Activated naive CD4-positive, alpha-beta T cell treated with anti-CD3 and anti-CD28 coated beads, Interleukin-2, amount 50 U/mL, for 24 hours (primary cell): ENCODE data around the gene KLF5.
"Not testable (repeated sequence)": the region's sequence is repeated elsewhere in the genome, so short reads cannot be mapped to it uniquely, and the experiment has no call there.

ENCODE experiments used
- H3K27ac Mint-ChIP-seq: one replicate; pipeline ENCODE4 v1.8.0; 2021; ENCODE audit warnings: mild to moderate bottlenecking, mixed read lengths
- H3K27me3 Mint-ChIP-seq: one replicate; pipeline ENCODE4 v1.8.0; 2021; ENCODE audit warnings: mixed read lengths
- H3K36me3 Mint-ChIP-seq: one replicate; pipeline ENCODE4 v1.8.0; 2021; ENCODE audit warnings: mixed read lengths
- H3K4me1 Mint-ChIP-seq: one replicate; pipeline ENCODE4 v1.8.0; 2021; ENCODE audit warnings: mixed read lengths
- H3K4me3 Mint-ChIP-seq: one replicate; pipeline ENCODE4 v1.8.0; 2021; ENCODE audit warnings: mild to moderate bottlenecking, mixed read lengths
- H3K9me3 Mint-ChIP-seq: one replicate; pipeline ENCODE4 v1.8.0; 2021; ENCODE audit warnings: mixed read lengths

Gene KLF5

DNA sequence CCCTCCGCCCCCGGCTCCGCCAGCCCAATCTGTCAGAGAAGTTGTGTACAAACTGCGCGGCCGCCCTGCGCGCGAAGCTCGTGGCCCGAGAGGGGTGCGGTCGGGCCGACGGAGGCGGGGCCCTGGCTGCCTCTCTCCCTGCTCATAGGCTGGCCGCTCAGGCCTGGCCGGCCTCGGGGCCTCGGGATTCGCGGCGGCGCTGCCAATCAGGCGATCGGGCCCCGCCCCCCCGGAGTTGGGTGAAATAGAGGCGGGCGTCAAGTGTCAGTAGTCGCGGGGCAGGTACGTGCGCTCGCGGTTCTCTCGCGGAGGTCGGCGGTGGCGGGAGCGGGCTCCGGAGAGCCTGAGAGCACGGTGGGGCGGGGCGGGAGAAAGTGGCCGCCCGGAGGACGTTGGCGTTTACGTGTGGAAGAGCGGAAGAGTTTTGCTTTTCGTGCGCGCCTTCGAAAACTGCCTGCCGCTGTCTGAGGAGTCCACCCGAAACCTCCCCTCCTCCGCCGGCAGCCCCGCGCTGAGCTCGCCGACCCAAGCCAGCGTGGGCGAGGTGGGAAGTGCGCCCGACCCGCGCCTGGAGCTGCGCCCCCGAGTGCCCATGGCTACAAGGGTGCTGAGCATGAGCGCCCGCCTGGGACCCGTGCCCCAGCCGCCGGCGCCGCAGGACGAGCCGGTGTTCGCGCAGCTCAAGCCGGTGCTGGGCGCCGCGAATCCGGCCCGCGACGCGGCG is at the start of gene KLF5:
KLF5 (plus strand) TSS at position 270 of the 724 bp plus-strand sequence; CDS start at position 593, 323 bp downstream.
- peaks cover 21% of the 10 kb centered on the region for H3K4me1 Mint-ChIP-seq
- H3K36me3 Mint-ChIP-seq = peaks cover 2% of the 10 kb centered on the region
- no peaks in the 10 kb centered on the region for H3K9me3 Mint-ChIP-seq
- peak within 1 kb of the TSS; percentile 86 for H3K4me3 Mint-ChIP-seq
- peaks cover 14% of the 10 kb centered on the region for H3K27me3 Mint-ChIP-seq
- H3K27ac Mint-ChIP-seq = peak within 1 kb of the TSS; percentile 83

DNA sequence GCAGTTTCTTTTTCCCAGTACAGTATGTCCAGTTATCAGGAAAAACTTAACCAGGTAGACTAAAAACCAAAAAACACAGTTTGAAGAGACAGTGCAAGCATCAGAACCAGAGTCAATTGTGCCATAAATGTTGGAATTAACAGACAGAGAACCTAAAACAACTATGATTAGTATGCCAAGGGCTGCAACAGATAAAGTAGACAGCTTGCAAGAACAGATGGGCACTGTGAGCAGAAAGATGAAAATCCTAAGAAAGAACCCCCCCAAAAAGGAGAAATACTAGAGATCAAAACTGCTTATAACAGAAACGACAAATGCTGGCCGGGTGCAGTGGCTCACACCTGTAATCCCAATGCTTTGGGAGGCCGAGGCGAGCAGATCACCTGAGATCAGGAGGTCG is 47.1 kb upstream of the KLF5 start:
- no peaks in the 10 kb centered on the region for H3K4me1 Mint-ChIP-seq
- no peak overlapping the region for H3K4me3 Mint-ChIP-seq
- H3K9me3 Mint-ChIP-seq = no peaks in the 10 kb centered on the region
- H3K27ac Mint-ChIP-seq = no peak overlapping the region
- no peaks in the 10 kb centered on the region for H3K27me3 Mint-ChIP-seq
- H3K36me3 Mint-ChIP-seq = peaks cover 24% of the 10 kb centered on the region

DNA sequence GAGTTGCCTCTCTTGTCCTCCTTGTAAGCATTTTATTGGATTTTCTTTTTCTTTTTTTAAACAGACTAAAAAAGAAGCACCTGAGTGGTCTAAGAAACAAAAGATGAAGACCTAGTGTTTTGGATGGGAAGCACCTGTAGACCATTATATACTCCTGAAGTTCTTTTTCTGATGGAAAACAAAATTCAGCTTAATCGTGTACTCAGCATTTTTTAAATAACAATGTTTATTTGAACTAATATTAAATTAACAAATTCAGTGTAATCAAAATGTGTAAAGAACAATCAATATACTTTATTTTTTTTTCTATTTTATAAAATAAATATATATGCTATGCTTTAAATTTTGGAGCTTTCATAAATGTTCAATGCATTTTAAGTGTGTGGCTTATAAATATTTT is 43.0 kb upstream of the KLF5 start:
- no peak overlapping the region for H3K27ac Mint-ChIP-seq
- no peak overlapping the region for H3K4me3 Mint-ChIP-seq
- no peaks in the 10 kb centered on the region for H3K9me3 Mint-ChIP-seq
- H3K27me3 Mint-ChIP-seq = no peaks in the 10 kb centered on the region
- no peaks in the 10 kb centered on the region for H3K4me1 Mint-ChIP-seq
- H3K36me3 Mint-ChIP-seq = peaks cover 26% of the 10 kb centered on the region

DNA sequence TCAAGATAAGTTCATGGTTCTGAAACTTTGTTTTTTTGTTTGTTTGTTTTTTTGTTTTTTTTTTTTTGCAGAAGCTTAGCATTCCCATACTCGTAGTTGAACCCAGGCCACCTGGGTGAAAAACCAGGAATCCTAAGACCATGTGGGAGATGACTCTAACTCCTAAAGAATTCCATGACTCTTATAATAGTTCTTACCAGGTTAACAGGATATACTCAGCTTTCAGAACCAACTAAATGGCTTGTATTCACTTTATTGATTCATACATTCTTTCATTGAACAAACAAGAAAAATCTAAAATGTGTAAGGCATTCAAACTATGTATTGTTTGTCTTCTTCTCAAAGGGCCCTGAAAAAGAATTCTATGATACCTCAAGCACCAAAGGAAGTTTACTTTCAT is 40.5 kb upstream of the KLF5 start:
- Mint-ChIP-seq H3K9me3 (no peaks in the 10 kb centered on the region), H3K4me1 (no peaks in the 10 kb centered on the region), H3K4me3 (no peak overlapping the region), H3K27ac (no peak overlapping the region), H3K27me3 (no peaks in the 10 kb centered on the region), H3K36me3 (peaks cover 16% of the 10 kb centered on the region)

DNA sequence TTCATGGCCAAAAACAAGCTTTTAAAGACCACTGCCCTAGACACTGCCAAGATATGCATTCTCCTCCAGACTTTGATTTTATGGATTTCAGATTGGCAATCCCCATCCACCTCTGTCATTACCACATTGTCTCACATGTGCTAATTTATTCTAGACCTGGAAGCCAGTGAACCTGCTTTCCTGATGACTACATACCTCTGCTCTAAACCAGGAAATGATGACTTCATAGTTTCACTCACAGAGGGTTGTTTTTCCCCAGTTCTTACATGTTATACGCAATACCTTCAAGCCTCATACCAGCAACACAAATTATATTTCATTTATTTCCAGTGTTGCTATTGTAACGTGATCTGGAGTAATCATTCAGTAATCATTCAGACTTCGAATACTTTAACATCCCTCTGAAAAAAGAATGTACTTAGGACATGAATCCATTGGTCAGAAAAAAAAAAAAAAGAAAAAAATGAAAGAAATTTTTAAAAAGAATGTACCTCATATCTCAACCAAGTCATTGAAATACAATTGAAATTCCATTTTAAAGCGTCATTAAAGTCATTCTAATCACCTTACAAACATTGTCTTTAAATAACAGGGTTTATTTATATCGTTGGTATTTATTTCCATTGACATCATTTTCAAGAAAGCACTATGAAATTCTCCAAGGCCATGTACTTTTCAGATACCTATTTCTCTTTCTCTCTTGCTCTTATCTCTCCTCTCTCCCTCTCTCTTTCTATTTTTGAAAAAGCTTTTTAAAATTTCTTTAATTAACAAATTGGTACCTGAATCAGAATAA is 33.4 kb upstream of the KLF5 start:
- no peak overlapping the region for H3K27ac Mint-ChIP-seq
- H3K27me3 Mint-ChIP-seq = no peaks in the 10 kb centered on the region
- H3K36me3 Mint-ChIP-seq = peaks cover 4% of the 10 kb centered on the region
- H3K4me1 Mint-ChIP-seq = peaks cover 5% of the 10 kb centered on the region
- no peaks in the 10 kb centered on the region for H3K9me3 Mint-ChIP-seq
- no peak overlapping the region for H3K4me3 Mint-ChIP-seq

- Mint-ChIP-seq H3K27ac (no peak overlapping the region), H3K4me1 (no peaks in the 10 kb centered on the region), H3K9me3 (no peaks in the 10 kb centered on the region), H3K36me3 (no peaks in the 10 kb centered on the region), H3K27me3 (no peaks in the 10 kb centered on the region), H3K4me3 (no peak overlapping the region)
These were observed 23.9 kb upstream of the KLF5 start for GRCh38 chr13:73034901-73035300.

DNA sequence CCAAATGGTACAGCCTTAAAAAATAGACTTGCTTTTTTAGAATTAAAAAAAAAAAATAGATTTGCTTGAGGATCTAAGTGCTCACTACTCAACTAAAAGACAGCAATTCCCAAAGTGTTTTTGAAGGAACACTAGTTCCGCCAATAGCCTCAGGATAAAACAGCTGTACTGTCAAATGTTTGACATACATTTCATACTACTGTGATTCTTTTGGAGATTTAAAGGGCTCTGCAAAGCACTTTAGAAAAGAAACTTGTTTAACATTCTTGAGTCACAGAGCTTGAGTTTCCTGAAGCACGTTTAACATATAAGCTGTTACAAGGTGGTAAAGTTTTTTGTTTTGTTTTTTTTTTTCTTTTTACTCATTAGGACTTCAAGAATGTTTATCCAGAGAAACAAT is 23.1 kb upstream of the KLF5 start:
- Mint-ChIP-seq H3K27ac (no peak overlapping the region), H3K4me3 (no peak overlapping the region), H3K27me3 (no peaks in the 10 kb centered on the region), H3K9me3 (no peaks in the 10 kb centered on the region), H3K4me1 (no peaks in the 10 kb centered on the region), H3K36me3 (no peaks in the 10 kb centered on the region)

GRCh38 chr13:73036566-73036965 is 22.2 kb upstream of the KLF5 start:
- Mint-ChIP-seq H3K36me3 (no peaks in the 10 kb centered on the region), H3K4me3 (no peak overlapping the region), H3K27me3 (no peaks in the 10 kb centered on the region), H3K4me1 (no peaks in the 10 kb centered on the region), H3K27ac (no peak overlapping the region), H3K9me3 (no peaks in the 10 kb centered on the region)

DNA sequence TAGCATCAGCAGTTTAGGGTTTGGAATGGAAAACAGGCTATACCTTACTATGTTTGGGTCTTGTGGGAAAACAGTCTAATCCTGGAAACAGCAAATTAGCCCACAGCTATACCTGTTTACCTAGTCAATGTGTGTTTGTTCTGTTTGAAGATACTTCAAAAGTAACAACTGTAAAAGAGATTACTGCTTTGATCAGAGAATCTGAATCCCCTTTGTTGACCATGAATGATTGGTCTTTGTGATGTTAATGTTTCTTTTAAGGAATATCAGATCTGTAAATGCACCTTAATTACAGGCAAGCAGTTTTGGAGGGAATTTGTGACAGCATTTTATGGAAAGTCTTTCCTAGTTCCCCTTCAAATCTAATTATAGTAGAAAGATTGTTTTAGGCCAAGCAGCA is 20.7 kb upstream of the KLF5 start:
- no peaks in the 10 kb centered on the region for H3K27me3 Mint-ChIP-seq
- H3K4me1 Mint-ChIP-seq = no peaks in the 10 kb centered on the region
- no peaks in the 10 kb centered on the region for H3K9me3 Mint-ChIP-seq
- no peak overlapping the region for H3K4me3 Mint-ChIP-seq
- no peak overlapping the region for H3K27ac Mint-ChIP-seq
- H3K36me3 Mint-ChIP-seq = no peaks in the 10 kb centered on the region

DNA sequence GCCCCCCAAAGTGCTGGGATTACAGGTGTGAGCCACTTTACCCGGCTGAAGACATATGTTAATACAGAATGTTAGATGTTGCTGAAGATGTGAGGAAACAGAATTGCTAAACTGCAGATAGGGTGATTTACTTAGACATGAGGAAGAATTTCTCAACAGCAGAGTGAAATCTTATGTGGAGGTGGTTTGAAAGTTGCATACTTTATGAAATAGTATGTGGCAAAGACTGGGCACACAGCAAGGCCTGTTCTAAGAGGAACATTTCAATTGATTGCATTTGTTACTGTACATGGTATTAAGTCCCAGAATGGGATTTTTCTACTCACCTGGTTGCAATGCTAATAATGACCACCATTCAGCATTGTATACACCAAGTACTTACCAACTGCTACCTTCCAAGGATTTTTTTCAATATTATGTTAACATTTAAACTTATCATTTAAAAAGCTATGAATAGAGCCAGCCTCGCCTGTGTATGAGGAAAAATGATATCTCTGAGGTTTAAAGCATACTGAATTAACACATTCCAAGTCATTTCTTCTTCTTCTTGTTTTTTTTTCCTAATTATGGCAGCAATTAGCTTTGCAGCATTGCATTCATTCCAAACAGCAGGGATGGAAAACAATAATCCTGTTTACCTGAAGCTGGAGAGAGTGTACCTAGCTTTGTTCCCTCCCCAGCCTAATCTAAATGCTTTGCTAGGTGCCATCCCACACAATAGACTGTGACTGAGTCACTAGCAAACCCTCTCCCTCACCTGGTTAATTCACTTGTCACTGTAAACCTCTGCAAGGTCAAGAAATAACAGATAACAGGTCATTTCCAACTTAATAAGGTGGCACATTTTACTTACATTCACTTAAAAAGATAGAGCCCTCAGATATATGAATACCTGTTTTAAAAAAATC is 19.4 kb upstream of the KLF5 start:
- Mint-ChIP-seq H3K4me1 (no peaks in the 10 kb centered on the region), H3K27ac (no peak overlapping the region), H3K36me3 (no peaks in the 10 kb centered on the region), H3K9me3 (no peaks in the 10 kb centered on the region), H3K4me3 (no peak overlapping the region), H3K27me3 (no peaks in the 10 kb centered on the region)

DNA sequence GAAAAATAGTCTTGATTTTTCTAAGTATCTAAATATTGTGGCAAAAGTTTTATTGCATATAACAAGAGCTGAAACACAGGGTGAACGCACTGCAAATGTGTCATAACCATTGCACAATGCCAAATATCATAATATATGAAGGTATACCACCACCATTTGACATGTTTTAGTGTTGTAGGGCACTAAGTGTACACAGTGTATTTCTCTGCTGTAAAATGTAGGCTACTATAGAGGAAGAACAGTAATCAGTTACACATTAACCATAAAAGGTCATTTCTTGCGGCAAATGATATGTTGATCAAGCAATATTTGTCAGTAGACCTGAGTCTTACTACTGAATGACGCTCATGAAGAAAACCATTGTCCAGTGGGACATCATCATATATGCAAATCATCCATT is 18.3 kb upstream of the KLF5 start:
- no peaks in the 10 kb centered on the region for H3K27me3 Mint-ChIP-seq
- H3K36me3 Mint-ChIP-seq = peaks cover 2% of the 10 kb centered on the region
- H3K27ac Mint-ChIP-seq = no peak overlapping the region
- no peak overlapping the region for H3K4me3 Mint-ChIP-seq
- no peaks in the 10 kb centered on the region for H3K4me1 Mint-ChIP-seq
- H3K9me3 Mint-ChIP-seq = no peaks in the 10 kb centered on the region

DNA sequence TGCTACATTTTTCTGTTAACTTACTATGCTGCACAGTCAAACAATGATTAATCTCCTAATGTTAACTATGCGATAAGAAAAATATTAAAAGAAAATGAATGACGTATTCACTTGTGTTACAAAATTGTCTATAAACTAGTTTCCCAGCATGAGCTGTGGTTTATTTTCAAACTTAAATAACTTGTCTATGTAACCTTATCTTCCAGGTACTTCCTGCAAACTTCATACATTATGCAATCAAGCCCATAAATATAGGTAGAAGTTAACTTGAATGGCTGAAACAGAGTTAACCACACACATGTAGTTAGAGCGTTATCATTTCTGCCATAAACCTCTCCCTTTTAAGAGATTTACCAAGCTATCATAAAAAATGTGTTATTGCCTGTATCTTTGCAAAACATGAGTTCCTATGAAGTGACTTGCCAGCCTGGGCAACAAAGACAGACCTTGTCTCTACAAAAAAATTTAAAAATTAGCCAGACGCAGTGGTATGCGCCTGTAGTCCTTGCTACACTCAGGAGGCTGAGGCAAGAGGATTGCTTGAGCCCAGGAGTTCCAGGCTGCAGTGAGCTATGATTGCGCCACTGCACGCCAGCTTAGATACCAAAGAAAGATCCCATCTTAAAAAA is 17.7 kb upstream of the KLF5 start:
- Mint-ChIP-seq H3K27ac (no peak overlapping the region), H3K9me3 (no peaks in the 10 kb centered on the region), H3K36me3 (peaks cover 2% of the 10 kb centered on the region), H3K4me1 (no peaks in the 10 kb centered on the region), H3K4me3 (no peak overlapping the region), H3K27me3 (no peaks in the 10 kb centered on the region)

- H3K4me1 Mint-ChIP-seq = no peaks in the 10 kb centered on the region
- H3K4me3 Mint-ChIP-seq = no peak overlapping the region
- H3K9me3 Mint-ChIP-seq = no peaks in the 10 kb centered on the region
- peaks cover 1% of the 10 kb centered on the region for H3K27me3 Mint-ChIP-seq
- H3K27ac Mint-ChIP-seq = peak overlapping the region; percentile 20
- H3K36me3 Mint-ChIP-seq = peaks cover 2% of the 10 kb centered on the region
These were observed 13.8 kb upstream of the KLF5 start for GRCh38 chr13:73045031-73045430.

DNA sequence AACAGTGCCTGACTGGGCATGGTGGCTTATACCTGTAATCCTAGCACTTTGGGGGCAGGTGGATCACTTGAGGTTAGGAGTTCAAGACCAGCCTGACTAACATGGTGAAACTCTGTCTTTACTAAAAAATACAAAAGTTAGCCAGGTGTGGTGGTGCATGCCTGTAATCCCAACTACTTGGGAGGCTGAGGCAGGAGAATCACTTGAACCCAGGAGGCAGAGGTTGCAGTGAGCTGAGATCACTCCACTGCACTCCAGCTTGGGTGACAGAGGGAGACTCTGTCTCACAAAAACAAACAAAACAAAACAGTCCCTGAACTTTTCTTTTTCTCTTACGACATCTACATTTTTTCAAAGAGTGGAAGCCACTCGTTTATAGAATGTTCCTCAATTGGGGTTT is 10.2 kb upstream of the KLF5 start:
- not testable (repeated sequence) for H3K27me3 Mint-ChIP-seq

GRCh38 chr13:73054712-73055111 is 4.1 kb upstream of the KLF5 start:
- H3K4me1 Mint-ChIP-seq = peaks cover 9% of the 10 kb centered on the region
- no peak overlapping the region for H3K4me3 Mint-ChIP-seq
- peaks cover 14% of the 10 kb centered on the region for H3K27me3 Mint-ChIP-seq
- H3K9me3 Mint-ChIP-seq = no peaks in the 10 kb centered on the region
- peaks cover 2% of the 10 kb centered on the region for H3K36me3 Mint-ChIP-seq
- H3K27ac Mint-ChIP-seq = no peak overlapping the region

More for the DNA sequence above, 10.2 kb upstream of the KLF5 start:
- not testable (repeated sequence) for H3K4me3 Mint-ChIP-seq, H3K9me3 Mint-ChIP-seq, H3K4me1 Mint-ChIP-seq, H3K36me3 Mint-ChIP-seq, H3K27ac Mint-ChIP-seq
